NCI-H1694 (cell line): ENCODE data around the gene ANXA3.
"Not testable (repeated sequence)": the region's sequence is repeated elsewhere in the genome, so short reads cannot be mapped to it uniquely, and the experiment has no call there.

Experiments used
- DNase-seq: peaks from one replicate; lab custom pipeline; 2025; lab: John Stamatoyannopoulos, UW

The ANXA3 gene

DNA sequence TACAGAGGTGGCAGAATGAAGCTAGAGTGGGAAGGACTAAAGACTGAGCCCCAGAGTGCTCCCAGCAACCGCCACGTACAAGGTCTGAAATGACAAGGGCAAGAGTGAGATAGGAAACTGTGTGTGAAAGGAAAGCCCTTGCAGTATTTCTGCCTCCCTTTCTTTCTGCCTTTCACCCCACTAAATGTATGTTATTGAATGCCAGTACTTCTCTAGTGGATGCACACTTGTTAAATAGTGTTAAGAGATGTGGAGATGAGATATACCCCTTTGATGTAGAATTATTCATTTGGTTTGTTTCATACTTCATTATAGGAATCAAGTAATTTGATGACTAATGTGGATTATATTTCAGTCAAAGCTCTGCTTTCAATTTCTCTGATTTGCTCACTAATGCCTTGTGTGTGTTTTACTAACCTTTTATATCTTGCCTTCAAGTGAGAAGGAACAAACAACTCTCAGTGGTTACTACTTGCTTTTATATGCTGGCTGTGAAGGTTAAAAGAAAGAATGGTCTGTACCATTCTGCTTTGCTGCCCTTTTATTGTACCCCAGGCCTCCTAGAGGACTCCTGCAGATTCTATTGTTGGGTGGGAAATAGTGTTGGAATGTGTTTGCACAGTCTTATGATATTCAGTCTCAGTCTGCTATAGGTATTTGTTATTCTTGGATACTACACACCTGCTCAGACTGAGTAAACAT, 8.0 kb upstream of the ANXA3 start:
- DNase-seq, result no peak

DNA sequence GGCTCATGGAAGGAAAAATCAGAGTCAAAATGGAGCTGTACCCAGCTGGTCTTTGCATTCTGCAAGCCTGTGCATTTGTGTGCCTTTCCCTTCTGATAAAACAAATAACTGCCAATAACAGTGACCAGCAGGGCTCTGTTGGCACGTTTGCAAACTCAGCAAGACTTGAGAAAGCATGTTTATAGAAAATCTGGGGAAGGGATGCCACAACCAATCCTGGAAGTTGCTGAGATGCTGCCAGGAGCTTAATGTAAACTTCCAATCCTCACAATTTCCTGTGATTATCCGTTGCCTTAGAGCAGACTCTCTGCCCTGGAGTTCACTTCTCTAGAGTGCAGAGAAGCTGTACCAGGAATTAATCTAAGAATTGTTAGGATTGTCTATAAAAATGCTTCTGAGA, 6.9 kb upstream of the ANXA3 start:
- DNase-seq, result no peak

DNA sequence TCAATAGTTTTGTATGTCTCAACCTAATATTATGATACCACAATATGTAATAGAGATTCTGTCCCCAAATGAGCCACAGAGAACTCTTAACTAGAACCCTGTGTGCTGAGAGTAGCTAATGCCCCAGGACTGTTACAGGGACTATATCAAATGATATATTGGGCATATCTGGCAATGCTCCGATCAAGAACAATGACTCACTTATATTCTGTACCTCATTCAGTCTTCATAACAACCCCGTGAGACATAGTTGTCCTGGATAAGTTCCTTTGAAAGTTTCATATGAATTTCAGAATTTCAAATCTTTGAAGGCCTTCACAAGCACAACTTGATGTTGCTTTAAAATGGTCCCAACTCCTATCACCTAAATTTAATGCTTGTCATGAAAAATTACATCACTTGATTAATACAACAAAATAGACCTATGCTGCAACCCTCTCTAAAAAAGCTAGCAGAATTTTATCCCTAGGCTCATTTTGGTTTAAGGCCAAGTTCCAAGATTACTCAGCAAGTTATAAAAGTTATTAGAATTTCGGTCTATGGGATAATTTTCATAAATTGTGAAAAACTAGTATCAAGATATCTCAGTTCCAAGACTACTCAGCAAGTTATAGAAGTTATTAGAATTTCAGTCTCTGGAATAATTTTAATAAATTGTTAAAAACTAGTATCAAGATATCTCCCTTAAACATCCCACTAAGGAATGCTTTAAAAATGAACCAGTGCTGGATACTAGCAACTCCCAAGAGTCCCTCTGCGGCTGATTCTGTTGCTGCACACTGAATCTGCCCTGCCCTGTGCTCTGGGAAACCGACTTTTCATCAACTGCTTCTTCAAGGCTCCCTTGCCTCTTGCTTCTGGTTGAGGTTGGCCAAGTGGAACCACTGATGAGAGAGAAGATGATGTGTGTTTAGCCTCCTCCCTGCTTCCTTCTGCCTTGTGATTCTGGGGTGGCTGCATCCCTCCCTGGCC, 6.0 kb upstream of the ANXA3 start:
- DNase-seq, result no peak

DNA sequence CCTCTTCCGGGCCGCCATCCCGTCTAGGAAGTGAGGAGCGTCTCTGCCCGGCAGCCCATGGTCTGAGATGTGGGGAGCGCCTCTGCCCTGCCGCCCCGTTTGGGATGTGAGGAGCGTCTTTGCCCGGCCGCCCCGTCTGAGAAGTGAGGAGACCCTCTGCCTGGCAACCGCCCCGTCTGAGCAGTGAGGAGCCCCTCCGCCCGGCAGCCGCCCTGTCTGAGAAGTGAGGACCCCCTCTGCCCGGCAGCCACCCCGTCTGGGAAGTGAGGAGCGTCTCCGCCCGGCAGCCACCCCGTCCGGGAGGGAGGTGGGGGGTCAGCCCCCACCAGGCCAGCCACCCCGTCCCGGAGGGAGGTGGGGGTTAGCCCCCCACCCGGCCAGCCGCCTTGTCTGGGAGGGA, 3.7 kb upstream of the ANXA3 start:
- not testable (repeated sequence) for DNase-seq

DNA sequence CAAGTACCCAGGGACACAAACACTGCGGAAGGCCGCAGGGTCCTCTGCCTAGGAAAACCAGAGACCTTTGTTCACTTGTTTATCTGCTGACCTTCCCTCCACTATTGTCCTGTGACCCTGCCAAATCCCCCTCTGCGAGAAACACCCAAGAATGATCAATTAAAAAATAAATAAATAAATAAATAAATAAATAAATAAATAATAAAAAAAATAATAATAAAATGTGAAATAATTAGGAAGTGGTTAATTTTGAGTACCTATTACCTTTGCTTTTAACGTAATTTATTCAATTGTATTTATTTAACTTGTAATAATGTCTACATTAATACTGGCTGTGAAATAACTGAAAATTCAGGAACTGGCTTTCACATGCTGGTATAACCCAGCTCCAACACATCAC, 2.7 kb upstream of the ANXA3 start:
- not testable (repeated sequence) for DNase-seq

DNA sequence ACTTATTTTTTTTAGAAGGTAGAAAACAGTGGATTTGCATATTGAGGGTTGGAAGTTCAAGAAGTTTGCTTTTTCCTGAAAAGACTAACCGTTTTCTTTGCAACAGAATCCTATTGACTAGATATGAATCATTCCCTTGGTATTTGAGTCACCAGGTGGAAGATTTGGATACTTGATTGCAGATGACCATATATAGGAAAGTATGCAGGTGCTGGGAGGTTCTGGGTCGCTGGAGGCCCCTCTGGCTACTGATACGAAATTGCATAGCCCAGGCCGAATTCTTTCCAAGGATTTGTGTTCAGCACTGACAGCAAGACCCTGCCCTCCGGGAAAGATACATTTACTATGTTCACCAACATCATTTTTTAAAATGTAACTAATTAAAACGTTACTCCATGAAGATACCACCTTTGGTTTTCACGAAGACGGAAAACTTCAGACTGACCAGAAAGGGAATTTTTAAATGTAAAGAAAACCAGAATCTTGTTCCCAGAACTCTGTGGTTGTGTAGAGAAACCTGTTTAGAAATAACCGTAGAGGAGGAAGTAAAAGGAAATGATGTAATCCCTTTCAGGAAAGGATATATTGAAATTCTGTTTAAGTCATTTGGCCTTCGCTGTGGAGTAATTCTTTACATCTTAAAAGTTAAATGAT, 946 bp downstream of the ANXA3 start:
- no peak for DNase-seq

DNA sequence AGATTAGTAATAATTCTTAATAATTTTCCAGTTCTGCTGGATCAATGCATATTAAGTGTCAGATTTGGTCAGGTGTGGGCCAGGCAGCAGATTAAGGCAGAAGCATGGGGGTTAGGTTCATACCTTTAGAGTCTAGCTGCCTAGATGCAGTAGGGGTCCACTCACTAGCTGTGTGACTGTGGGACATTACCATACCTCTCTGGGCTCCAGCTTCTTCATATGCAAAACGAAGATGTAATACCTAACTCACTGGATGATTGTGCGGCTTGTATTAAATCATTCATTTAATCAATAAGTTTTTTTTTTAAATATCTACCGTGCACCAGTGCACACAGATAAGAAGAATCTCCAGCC, 1.4 kb downstream of the ANXA3 start:
- DNase-seq, result no peak

DNA sequence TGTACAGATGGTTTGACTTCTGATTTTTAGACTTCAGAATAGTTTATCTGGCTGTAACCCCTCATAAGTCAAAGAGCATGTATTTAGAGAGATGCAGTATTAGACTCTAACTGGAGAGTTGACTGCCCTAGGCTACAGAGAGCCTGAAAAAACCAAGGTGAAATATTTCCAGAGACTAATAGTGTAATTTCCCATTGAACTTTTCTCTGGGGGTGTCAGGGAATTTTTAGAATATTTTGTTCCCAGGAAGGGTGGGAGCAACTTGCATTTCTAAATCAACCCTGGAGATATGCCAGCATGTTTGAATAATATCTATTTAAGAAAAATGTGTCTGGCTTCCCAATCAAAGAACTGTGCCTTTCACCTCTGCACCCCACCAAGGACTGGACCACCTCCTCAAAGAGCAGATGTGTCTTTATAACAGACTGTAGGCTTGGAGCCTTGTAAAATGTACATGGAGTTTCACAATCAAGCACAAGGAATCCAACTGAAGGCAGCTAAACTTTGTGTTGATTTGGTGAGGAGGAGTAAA, 2.0 kb downstream of the ANXA3 start:
- no peak for DNase-seq

DNA sequence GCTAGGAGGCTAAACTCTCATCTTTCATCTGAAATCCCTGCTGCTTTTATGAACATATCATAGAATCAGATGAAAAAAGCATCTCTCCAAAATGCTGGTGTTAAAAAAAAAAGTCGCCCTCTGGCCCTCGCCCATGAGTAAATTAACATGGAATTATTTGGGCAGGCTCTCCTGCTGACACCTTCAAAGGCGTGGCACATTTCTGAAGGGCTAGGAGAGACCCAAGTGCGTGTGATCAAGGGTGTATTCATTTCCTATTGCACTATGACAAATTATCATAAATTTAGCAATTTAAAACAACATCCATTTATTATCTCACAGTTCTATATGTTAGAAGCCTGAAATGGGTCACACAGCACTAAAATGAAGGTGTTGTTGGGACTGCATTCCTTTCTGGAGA, 5.1 kb downstream of the ANXA3 start:
- no peak for DNase-seq

DNA sequence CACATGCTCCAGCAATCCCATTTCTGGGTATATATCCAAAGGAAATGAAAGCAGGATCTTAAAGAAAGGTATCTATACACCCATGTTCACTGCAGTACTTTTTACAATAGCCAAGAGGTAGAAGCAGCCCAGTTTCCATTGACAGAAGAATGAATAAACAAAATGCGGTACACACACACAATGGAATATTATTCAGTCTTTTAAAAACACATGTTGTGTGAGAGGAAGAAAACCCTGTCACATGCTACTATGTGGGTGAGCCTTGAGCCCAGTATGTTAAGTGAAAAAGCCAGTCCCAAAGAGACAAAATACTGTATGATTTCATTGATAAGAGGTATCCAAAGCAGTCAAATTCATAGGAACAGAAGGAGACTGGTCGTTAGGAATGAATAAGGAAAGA, 6.3 kb downstream of the ANXA3 start:
- DNase-seq, result no peak

DNA sequence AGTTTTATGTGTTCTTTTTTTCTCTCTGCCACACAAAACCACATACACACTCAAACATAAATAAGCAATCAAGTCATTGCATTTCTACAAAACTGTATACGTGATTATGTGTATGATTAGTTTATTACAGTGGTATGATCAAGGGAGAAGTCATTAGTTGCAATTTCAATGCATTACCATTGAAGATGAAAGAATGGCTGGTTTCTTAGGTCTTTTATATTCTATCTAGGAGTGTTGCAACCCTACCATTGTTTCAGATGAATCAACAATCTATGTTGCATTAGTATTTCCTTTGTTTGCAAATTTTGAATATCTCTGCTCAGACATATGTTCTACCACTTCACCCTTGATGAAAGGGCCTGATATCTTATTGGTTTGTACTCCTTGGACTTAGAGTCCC, 6.8 kb downstream of the ANXA3 start:
- DNase-seq, result no peak

DNA sequence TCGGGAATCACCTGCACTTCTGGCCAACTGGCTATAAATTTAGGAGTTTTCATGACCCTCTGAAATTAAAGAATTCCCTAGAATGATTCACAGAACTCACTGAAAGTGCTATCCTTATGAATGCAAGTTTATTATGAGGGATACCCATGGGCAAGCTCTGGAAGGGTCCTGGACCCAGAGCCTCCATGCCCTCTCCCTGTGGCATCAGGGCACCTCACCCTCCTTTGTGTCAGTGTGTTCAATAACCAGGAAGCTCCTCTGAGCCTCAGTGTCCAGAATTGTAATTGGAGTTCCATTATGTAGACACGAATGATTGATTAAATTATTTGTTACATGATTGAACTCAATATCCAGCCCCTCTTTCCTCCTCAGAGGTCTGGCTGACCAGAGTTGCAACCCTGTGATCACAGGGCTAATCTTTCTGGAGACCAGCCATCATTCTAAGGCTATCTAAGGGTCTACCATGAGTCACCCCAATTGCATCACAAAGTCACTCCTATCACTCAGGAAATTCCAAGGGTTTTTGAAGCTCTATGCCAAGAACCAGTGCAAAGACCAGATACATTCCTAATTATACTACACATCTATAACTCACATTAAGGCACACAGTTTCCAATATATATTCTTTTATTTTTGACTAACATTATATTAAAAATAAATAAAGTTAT, 8.9 kb downstream of the ANXA3 start:
- no peak for DNase-seq

DNA sequence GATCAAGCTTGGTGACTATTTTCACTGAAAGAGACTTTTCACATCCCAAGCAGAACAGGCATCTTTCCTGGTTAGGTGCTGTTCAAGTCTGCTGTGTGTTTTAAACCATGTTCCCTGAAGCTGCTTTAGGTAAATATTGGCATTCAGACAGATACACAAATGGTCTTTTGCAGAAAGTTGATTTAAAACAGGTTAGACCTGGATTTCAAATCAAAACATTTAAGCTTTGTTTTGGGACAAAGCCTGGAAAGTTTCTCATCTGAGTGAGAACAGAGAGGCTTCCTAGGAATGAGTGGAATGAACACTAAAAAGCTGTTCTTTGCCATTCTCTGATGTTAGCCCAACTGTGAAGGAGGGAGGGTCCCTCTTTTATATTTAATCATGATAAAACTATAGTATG, 10.1 kb downstream of the ANXA3 start:
- DNase-seq, result no peak

DNA sequence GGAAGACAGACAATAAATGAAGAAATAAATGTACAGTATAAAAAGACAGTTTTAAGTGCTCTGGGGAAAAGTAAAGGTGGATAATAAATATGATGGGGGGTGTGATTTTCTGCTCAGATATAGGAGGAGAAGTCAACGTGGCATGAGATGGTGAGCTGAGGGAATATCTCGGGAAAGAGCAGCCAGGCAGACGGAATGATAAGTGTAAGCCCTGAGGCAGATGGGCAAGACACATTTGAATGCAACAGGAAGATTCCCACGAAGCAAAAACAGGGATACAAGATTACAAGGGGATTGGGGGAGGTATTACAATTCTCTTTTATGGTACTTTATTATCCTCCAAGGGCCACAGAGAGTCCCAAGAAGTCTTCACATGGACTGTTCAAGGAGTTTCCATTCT, 11.1 kb downstream of the ANXA3 start:
- no peak for DNase-seq

DNA sequence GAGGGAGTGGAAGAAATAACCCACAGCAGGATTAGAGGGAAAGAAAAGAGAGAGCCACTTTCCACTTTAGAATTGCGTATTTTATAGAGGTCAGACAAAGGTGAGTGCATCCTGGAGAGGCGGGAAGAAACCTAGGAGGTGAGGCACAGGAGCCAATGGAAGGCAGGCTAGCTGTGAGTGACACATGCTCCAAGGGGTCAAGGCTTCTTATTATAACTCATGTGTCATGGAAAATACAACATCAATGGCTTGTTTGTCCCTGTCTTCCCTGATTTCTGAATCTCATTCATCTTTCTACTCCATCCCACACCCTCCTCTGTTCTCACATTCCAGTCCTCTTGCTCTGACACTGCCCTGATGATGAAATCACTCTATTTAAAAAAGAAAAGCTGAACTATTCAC, 14.4 kb downstream of the ANXA3 start:
- DNase-seq, result no peak

DNA sequence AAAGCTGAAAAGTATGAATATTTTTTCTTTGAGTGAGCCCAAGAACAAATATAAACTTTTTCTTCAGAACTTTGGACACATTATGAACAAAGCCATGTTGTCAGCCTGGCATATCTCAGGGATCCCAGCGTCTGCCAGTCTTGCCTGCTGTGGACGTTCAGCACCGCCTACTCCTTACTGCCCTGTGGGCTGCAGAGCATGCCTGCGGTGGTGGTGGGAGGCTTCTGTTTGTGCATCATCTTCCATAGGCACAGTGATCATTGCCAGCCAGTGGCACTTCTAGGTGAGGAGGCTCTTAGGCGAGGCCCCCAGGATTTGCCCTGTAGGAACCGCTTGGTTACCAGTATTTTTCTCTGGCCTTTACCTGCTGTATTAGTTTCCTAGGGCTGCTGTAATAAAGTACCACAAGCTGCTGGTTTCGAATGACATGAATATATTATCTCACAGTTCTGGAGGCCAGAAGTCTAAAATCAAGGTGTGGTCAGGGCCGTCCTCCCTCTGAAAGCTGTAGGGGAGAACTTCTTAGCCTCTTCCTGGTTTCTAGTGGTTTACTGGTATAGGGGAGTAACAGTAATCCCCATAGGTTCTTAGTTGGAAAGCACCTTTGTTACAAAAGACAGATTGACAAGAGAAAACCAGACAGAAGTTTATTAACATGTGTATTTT, 15.4 kb downstream of the ANXA3 start:
- DNase-seq, result no peak

DNA sequence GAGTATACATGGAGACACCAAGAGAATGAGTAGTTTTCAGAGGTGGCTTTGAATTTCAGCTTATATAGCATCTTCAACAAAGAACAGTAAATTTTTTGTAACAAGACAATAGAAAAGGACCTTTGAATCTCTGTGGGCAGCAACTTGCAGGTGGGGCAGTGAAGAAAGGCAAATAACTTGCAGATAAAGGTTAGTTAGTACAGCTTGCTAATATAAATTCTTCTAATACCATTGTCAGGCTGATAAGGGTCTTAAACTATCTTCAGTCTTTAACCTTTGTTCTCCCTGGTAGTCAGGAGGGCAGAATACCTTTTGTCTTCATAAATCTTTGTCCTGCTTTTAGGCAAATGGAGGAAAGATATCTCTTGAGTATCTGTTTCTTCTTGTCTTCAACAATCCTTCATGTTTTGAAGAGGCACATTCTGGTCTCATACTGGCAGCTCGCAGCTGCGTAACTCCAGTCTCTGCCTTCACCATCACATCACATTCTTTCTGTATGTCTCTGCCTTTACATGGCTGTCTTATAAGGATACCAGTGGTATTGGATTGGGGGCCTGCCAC, 16.0 kb downstream of the ANXA3 start:
- no peak for DNase-seq

DNA sequence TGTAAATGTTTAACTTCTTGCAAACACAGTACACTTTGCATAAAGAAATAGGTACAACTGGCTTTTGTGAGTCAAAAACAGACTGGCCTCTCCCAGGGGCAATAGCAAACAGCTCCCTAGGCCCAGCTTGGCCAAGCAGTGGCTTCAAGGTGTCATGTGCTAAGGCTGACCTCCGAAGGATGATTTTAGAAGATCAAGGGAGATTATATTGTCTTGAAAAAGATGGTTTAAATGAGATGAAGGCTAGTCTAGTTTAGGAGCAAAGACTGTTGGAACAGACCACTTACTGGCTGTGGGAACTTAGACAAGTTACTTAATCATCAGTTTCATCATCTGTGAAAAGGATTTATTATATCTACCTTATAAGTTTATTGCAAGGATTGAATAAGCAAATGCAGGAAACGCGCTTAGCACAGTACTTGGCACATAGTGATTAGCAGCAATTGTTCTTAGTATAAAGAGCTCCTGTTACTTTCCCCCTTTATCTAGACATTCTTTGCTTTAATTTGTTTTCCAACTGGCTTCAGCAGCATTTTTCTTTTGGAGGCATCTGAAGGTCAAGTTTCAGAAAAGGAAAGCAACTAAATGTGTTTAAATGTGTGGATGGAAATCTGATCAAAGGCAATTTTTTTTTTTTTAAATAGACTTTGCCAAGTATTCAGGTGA, 17.2 kb downstream of the ANXA3 start:
- DNase-seq, result no peak

DNA sequence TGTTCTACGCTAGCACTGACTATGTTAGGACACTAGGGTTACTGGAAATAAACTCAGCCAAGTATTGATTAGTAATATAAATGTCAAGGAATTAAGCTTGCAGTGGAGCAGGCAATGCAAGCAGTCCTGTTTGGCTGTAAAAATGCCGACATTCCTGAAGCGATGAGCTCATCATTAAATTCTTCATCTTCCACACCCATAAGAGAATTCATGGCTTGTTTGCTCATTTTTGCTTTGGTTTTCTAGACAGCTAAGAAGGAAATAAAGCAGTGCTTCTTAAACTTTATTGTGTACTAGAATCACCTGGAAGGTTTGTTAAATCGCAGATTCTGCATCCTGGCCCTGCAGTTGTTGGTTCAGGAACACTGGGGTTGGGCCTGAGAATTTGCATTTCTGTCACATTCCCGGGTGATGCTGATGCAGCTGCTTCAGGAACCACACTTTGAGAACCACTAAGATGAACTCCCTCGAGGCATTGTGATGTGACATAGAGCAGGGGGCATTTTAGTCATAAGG, 17.8 kb downstream of the ANXA3 start:
- no peak for DNase-seq

DNA sequence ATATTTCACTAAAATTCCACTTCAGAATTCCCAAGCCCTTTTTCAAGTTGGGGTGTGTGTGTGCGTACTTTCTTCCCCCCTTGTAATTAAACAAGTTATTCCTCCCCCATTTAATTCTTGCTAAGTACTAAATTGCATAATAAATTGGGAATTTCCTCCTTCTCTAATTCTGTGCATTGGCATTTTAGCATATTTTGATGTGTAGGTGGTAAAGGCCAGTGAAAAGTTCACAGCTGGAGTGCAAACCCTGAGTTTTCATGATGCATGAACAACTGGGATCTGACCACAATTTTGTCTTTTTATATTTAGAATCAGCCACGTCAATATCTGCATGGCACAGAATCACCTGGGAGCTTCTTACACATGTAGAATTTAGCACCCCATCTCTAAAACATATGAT, 18.5 kb downstream of the ANXA3 start:
- DNase-seq, result no peak

DNA sequence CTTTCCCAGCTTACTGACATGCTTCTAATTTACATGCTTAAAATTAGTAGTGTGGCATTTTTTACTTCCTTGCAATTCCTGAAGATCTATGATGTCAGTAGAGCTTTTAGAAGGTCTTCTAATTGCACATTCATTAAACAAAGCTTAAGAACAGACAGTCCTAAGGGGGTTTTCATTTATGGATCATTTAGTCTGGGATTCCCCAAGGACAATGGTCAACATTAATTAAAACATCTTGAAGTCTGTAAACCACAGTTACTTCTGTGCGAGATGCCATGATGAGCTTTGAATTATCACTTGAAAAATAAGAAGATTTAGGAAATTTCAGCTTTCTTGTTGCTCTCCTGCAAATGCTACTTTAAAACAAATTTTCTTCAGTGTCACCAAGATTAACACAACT, 20.2 kb downstream of the ANXA3 start:
- DNase-seq, result no peak
